Epidermal melanocyte (primary cell): ENCODE results near the gene RAB40B.
A peak's percentile ranks its signal among the peaks of the same experiment; 100 is the strongest.

Source experiments
- DNase-seq: peaks from one replicate; pipeline ENCODE4 v3.0.0; 2011; ENCODE audit warnings: low spot score; ENCODE audit not compliant: insufficient read length

RAB40B gene

DNA sequence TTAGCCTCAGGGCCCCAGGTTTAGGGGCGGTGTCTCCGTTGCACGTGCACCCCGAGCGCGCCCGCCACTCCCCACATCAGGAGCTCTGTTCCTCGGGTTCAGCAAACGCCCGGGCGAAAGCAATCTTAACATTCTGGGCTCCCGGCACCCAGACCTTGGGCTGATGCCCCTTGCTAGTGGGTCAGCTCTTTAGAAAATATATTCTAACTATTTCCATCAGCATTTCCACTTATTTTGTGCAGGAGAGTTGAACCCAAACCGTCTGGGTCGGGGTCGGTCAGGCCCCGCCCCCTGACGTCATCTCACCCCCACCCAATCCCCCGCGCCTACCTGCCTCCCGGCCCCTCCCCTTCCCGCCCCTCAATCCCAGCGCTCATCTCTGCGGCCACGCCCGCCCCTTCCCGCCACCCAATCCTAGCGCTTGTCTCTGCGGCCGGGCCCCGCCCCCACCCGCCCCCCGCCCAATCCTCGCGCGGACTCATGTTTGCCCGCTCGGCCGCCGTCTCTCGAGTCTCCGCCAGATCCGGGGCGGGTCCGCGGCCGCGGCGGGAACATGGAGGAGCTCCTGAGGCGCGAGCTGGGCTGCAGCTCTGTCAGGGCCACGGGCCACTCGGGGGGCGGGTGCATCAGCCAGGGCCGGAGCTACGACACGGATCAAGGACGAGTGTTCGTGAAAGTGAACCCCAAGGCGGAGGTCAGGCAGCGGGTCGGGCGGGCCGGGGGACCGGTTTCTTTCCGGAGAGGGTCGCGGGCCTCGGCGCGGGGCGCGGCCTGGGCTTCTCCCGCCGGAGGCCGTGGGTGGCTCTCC, 17.9 kb upstream of the RAB40B start, which contains the start of gene FN3KRP:
Gene FN3KRP (plus strand): TSS at position 504 of the 808 bp plus-strand sequence. CDS start 50 bp downstream, at position 554.
- peak; percentile 100 for DNase-seq

DNA sequence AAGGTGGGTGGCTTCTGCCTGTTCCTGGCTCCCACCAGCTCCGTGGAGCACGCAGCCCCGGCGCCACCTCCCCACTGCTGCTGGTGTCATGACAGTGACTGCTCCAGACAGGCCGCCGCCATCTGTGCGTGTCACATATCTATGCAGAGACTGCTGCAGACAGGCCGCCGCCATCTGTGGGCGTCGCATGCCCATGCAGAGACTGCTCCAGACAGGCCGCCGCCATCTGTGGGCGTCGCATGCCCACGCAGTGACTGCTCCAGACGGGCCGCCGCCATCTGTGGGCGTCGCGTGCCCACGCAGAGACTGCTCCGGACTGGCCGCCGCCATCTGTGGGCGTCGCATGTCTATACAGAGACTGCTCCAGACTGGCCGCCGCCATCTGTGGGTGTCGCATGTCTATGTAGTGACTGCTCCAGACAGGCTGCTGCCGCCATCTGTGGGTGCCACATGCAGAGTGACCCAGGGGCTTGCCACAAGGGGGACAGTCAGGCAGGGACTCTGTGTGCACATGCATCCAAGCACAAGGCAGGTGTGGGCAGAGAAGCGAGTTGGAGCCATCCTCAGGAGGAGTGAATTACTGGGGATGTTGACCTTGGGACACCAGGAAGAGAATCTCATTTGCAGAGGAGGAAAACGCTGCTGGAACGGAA, 14.7 kb upstream of the RAB40B start:
- no peak for DNase-seq

DNA sequence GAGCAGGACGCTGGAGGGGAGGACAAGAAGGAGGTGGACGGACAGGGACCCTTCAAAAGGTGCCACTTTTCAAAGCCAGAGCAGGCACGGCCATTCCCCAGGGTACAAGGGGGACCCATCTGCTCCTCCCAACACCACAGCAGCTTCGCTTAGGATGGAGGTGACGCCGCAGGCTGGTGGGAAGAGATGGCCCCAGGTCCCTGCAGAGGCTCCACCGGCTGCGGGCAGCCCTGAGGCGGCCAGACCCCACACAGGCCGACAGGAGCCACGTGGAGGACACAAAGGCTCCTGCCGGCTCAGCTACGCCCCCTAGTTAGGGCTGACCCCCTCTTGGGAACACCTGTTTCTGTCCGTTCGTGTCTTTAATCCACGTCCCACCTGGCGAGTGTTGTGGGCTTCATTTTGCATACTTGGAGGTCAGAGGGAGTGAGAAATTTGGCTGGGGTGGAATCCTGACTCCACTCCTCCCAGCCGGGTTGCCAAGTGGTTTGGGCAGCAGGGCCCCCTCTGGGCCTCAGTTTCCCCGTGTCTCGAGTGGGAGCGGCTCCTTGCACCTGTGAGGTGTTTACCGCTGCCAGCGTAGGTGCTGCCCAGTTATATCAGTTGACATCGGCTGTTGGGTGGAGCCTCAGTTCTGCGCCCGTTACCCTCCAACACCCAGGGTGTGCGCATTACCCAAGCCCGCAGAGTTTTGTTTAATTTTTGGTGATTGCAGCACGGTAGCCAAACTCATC, 12.2 kb upstream of the RAB40B start:
- DNase-seq, result no peak

DNA sequence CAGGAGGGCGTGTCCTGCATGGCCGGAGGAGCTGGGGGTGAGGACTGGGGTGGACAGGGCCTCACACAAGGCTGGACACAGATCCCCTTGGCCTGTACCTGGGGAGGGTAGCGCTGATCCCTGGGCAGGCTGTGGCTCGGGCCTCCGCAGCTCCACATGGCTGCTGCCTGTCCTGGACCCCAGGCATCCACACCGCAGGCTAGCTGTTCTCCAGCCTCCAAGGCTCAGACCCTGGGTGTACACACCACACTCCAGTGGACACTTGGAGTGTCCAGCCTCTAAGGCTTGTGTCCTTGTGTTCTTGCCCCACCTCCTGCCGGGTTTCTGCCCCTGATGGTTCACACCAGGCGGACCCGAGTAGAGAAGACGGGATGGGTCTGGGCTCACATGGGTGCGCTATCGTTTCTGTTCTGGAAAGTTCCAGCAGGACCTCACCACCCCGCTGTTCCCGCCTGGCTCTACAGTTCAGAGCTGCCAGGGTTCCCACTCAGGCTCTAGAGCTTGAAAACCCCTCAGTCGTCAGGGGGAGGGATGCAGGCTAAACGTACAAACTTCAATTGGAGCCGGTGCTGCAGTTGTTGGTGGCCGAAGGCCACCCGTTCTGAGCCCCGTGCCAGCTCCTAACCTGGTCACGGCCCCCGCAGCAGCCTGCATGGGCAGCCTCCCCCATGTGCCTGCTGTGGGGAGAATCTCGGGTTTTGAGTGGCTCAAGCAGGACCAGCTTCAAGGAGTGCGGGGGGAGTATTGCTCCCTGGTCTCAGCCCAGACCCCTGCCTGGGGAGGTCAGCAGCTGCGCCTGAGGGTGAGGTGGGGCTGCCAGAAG, 11.4 kb upstream of the RAB40B start:
- no peak for DNase-seq

DNA sequence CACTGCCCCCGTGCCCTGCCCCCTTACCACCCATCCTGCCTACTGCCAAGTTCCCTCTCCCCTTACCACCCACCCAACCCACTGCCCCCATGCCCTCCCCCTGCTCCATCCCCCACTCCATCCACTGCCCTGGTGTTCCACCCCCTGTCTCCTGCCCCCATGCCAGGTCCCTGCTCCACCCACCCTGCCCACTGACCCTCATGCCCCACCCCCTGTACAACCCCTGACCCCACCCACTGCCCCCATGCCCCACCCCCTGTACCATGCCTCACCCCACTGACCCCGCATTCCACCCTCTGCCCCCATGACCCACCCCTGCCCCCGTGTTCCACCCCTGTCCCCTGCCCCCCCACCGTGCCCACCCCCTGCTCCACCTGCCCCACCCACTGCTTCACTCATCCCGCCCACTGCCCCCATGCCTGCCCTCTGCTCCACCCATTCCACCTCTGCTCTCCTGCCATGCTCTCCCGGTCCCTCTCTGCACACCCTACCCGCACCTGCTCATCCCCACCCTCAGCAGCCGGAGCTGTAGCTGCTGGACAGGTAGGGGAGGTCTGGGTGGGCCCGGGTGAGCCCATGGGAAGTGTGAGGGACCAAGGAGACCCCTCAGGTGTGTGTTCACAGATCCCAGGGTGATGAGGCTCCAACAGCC, 10.7 kb upstream of the RAB40B start:
- DNase-seq, result no peak

DNA sequence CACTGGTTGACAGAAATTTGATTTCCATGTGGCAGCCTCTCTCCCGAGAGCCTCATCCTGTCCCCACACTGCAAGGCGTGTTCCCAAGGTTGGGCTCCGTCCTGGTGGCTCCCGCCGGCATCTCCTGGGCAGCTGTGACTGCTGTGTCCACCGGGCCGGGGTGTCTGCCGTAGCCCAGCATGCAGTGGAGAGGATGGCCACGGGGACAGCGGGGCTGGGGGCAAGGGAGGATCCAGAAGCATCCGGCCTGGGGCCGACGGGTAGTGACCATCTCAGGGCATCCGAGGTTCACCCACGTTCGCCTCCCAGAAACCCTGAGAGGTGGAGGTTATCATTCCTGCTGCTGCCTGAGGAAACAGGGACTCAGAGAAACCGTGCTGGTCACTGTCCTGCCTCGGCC, 7.3 kb upstream of the RAB40B start:
- no peak for DNase-seq

DNA sequence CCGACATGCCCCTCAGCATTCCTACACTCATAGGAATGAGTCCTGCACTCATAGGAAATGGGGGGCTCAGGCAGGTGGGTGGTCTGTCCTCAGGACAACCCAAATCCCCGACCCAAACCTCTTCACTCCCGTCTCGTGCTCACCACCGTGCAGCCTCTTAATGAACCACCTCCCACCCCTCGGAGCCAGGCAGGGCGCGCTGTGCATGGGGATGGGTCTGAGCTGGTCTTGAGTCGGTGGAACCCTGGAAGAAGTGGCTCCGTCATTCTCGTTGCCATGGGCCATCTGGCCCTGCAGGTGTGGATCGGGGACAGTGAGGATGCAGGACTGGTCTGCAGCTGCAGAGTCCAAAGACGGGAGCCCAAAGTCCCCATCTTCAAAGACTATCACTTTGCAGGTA, 6.4 kb upstream of the RAB40B start:
- no peak for DNase-seq

DNA sequence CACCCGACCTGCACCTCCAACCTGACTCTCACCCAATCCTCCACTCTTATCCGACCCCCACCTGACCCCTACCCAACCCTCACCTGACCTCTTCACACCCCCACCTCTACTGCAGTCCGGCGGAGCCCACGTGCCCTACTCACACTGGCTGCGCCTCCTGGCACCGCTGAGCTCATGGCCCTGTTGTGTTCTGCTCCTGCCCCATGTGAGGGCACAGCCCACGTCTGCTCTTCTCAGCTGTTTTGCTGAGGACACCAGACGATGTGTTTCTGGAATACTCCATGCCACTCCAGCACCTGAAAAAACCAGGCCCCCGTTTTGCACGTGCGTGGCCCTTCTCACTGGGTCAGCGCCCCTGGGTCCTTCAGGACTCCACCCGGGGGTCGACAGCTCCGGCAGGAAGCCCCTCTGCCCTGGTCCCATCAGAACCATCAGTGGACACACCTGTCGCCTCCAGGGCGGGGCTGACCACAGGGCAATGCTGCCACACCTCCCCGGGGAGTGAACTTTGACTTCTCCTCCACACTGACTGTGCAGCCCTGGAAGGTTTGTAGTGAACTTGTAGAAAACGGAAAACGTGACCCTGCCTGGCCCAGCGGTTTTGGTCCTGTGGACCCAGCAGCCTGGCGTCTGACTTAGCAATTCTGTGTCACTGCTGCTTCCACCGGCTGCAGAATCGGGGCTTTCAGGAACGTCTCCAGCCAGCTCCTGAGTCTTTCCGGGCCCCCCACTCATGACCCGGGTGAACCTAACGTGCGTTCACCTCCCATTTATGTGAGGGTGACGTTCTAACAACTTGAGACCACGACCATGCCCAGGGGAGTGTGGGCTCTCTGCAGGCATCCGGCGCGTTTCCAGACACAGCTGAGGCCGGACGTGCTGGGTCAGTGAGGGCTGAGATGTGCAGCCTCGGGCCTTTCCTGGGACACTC, 5.7 kb upstream of the RAB40B start:
- DNase-seq, result no peak

DNA sequence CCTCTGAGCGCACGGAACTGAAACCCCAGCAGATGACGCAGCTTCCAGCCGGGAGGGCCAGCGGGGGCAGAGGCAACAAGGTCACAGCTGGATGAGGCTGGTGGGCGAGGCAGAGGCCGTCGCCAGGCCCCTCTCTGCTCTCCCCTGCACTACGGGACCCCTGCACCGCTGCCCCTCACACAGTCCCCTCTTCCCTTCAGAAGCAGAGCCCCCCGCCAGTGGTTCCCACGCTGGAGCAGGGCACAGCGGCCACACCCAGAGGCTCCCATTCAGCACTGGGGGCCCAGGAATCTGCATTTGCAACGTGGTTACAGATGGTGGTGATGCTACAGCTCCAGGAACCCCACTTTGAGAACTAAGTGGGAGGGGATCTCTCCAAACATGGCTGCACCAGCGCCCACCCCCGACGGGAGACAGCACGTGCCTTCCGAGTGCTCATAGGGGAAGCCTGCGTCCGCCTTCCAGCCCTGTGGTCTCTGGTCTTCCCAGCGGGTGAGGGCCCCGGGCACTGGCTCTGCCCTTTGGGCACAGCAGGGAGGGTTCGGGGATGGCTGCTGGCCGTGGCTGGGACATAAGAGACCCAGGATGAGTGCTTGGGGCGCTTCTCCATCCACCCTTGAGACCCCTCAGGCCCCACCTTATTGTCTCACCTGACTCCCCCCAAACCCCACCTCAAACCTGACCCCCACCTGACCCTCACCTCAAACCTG, 4.7 kb upstream of the RAB40B start:
- no peak for DNase-seq

DNA sequence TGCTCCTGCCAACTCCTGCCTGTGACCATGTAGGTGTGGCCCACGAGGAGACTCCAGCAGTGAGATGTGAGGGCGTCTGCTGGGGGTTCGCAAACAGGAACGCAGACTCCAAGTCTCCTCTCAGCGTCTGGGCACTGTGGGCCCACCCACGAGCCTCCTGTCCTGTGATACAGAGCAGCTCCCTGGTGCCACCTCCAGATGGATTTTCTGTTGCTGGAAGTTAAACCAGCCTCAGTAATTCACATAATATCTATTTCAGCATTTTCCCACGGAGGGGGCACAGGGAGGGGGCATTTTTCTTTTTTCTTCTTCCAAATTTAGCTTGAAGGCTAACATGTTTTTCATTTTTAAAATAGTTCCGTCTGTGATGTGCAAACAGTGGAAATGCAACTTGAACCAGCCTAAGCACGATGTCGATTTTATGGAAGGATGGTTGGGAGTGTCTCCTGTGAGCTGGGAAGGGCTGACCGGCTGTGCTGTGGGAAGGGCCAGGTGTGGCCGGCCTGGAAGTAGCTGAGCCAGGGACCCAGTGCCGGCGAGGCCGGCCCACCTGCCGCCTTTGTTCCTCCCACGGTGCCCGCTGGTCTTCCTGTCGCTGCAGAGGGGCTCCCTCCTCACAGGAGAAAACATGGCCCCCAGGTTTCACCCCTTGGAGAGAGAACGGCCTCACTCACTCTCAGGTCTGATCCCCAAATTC, 3.9 kb upstream of the RAB40B start:
- DNase-seq, result no peak

DNA sequence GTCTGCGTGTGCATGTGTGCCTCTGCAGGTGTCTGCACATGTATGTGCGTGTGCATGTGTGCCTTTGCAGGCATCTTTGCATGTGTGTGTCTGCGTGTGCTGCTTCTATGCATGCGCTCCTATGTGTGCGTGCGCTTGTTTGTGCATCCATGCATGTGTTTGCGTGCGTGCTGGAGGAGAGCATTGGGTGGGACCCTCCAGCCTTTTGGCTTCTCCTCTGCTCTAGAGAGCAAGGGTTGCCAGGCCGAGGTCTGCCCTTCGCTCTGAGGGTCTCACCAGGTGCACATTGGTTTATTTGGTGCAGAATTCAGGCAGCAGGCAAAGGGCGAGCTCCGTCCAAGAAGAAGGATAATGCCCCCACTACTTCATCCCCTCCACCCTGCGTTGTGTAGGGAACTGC, 1.1 kb upstream of the RAB40B start:
- no peak for DNase-seq

DNA sequence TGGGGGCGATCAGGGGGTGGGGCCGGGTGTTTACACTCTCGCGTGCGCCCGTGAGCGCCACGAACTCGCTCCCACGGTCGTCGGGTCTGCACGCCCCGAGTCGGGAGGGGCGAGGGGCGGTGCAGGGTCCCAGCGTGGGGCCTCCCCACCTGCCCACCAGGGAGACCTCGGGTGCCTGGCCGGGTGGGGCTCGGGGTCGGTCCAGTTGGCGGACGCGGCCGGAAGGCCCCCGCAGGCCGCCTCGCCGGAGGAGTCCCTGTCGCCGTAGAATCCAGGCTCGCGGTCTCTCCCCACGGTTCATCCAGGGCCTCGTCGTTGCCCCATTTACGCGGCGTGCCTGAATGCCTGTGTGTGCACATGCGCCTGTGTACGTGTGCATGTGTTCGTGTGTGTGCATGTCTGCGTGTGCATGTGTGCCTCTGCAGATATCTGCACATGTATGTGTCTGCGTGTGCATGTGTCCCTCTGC, 510 bp upstream of the RAB40B start:
- DNase-seq, result no peak

DNA sequence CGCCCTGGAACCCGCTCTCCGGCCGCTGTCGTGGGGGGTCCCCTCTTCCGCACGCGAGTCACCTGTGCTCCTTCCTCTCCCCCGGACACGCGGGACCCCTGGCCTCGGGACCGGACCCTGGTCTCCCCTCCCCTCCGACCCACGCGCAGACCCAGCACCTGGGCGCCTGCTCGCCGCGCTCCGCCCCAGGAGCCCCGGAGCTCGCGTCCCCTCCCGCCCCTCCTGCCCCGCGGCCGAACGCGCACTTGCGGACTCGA, 762 bp downstream of the RAB40B start:
- DNase-seq, result no peak

DNA sequence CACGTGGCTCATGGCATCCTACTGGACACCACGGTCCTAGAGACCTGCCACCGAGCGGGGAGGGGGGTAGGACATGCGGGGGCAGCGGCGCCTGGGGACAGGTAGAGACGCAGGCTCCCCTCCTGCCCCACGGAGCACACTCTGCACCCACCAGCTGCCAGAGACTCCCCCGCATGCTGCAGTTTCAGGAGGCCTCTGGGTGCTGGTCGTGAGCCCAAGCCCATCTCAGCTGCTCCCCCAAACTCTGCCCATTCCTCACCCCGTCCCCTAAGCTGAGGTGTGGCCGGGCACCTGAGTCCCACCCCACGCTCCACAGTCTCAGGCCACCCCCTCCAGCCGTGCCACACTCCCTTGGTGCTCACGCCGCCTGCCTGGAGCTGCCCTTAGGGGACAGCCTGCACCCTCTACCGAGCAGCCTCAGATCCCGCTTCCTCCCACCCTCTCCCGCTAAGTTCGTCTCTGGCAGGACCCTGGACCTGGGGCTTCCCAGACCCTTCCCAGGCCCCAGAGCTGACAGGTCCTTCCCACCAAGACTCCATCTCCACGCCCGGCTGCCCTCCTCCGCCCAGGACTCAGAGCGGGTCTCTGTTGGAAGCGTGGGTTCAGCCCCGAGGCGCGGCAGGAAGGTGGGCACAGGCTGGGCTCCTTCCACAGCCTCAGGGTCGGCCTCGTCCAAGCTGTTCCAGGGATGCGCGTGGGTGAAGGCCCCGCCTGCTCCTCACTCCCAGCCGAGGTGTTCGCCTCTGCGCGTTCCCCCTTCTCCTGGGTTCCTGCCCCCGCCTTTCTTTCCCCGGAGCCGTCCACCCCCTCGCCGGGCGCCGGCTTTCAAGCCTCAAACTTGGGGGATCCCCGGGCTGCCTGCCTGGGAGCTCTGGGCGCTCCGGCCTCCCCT, 1.3 kb downstream of the RAB40B start:
- no peak for DNase-seq

DNA sequence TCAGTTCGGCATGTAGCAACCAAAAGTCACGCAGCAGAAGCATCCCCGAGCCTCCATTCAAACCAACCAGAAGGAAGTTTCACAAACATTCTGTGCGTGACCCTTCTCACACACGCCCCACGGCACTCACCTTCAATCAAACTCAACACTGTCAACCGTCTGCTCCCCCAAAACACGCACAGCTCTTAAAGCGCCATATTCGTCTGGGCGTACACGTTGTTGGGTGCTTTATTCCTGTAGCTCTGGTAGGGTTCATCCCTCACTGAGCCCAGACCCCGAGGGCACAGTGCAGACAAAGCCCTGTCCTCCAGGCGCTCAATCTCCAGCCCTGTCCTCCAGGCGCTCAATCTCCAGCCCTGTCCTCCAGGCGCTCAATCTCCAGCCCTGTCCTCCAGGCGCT, 2.2 kb downstream of the RAB40B start:
- DNase-seq, result no peak

DNA sequence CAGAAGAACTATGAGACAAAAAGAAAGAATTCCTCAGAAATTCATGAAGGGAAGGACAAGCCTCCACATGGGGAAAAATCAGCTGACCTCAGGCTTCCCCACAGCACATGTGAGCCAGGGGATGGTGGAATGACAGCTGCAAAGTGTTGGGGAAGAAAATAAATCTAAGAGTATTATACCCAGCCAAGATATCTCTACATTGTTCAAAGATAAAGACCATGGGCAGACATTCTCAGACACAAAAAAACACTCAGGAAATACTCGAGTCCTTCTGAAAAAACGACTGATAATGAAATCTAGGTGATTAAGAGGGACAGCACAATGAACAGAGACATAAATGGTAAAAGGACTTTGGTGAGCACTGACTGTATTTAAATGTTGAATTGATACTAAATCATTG, 3.9 kb downstream of the RAB40B start:
- DNase-seq, result no peak

DNA sequence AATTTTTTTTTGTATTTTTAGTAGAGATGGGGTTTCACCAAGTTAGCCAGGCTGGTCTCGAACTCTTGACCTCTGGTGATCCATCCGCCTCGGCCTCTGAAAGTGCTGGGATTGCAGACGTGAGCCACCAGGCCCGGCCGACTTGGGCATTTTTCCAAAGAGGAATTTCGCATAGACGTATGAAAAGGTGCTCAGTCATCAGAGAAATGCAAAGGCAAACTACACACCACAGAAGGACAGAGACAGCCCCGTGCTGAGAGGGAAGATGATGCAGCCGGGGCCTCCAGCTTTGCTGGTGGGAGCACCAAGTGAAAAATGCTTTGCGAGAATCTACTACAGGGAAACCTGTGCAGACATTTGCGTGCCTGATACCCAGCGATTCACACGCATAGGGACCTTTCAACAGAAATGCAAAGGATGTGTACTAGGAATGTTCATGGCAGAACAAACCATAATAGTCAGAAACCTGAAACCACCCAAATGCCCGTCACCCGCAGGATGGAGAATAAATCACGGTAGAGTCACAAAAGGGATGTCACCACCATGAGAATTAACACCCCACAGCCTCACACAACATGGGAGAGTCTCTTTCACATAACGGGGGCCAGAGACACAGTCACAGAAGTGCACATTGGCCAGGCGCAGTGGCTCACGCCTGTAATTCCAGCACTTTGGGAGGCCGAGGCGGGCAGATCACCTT, 5.2 kb downstream of the RAB40B start:
- DNase-seq, result no peak
